Kidney epithelial cell (primary cell): ENCODE measurements around the gene FALEC. TPM values are rescaled to one million over a fixed set of nuclear protein-coding genes. Genes with fewer than 3 reads are reported as not detected.

Source experiments
- DNase-seq: peaks from one replicate; pipeline ENCODE4 v3.0.0-alpha.2; 2010; ENCODE audit warnings: low read depth
- H3K27me3 ChIP-seq: 2 replicates; pipeline ENCODE4 v1.6.0; 2011; ENCODE audit warnings: low read length; ENCODE audit not compliant: control insufficient read depth, insufficient read depth
- H3K36me3 ChIP-seq: 2 replicates; pipeline ENCODE4 v1.5.1; 2011; ENCODE audit warnings: low read length; ENCODE audit not compliant: control insufficient read depth, insufficient read depth
- H3K4me3 ChIP-seq: 2 replicates; pipeline ENCODE4 v1.5.1; 2011; ENCODE audit warnings: low read depth, mild to moderate bottlenecking, control low read depth, low read length
- CTCF ChIP-seq: IDR thresholded peaks from 2 replicates; pipeline ENCODE4 v1.5.1; 2011; ENCODE audit warnings: mild to moderate bottlenecking, moderate library complexity, low read length, control low read depth, inconsistent platforms; ENCODE audit not compliant: insufficient read depth, poor library complexity, severe bottlenecking
- total RNA-seq: library from RNA; depleted of rRNA; stranded (reverse); fragments of >200 nt; gene quantifications from 2 replicates; pipeline ENCODE4 v1.2.3, GENCODE V29; 2015

Gene FALEC
- total RNA-seq, 1 donor from 2014 or later, result not detected

DNA sequence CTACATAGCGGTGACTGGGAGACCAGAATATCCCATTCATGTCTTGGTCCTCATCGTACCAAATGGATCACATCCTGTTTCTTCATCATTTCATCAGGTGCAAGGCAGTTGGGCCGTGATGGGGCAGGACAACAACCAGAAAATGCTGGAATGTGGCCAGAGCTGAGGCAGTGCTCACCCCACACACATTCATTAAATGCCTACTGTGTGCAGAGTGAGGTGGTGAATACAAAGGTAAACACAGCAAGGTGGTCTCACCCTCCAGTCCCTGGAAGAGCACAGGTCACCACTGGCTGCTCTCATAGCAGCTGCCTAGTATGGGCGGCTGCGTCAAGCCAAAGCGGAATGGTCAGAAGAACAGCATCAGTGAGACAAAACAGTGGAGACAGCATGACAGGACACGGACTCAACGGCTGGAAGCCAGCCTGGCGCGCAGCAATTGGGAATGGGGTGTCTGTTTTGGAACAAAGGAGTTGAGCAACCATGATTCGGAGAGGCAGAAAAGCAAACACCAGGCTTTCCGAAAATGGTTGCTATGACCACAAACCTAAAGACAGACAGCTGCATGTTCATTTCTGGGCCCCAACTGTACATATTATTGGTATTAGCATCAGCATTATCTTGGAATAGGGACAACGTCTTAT is 28.1 kb downstream of the FALEC start:
- no peak for TF ChIP-seq CTCF
- Histone ChIP-seq H3K36me3 (no peaks in the 10 kb centered on the region), H3K4me3 (no peak overlapping the region), H3K27me3 (no peaks in the 10 kb centered on the region)
- DNase-seq, result no peak

GRCh38 chr1:150544204-150544603 is 28.7 kb downstream of the FALEC start:
- DNase-seq, result no peak
- TF ChIP-seq CTCF, result no peak
- H3K4me3 ChIP-seq, result no peak overlapping the region
- H3K36me3 ChIP-seq, result no peaks in the 10 kb centered on the region
- H3K27me3 ChIP-seq, result no peaks in the 10 kb centered on the region

DNA sequence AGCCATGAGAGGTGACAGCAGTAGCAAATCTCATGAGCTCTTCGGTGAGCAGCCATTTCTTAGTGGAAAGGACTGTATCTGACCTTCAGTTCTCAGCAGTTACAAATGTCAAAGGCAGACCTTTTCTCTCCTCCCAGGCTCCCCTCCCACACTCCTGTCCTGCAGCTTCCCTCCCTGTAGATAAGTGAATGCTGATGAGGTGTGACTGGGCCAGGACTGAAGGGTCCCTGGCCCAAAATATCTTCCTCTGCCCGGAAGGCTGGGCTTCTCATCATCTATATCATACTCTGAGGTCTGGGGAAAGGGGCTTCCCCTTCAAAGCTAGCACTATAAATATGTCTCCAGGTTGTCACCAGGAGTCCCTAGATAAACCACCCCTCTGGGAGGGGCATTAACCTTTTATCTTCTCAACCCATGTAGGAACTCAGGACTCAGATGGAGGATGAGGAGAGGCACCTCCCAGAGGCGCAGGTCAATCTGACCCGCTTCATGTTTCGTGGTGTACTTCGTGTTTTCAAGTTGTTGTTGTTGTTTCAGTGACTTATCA is 30.0 kb downstream of the FALEC start:
- DNase-seq, result no peak
- no peak for TF ChIP-seq CTCF
- Histone ChIP-seq H3K4me3 (no peak overlapping the region), H3K27me3 (peaks cover 3% of the 10 kb centered on the region), H3K36me3 (no peaks in the 10 kb centered on the region)

- no peak overlapping the region for H3K4me3 ChIP-seq
- H3K27me3 ChIP-seq, result peaks cover 3% of the 10 kb centered on the region
- DNase-seq, result no peak
- H3K36me3 ChIP-seq, result no peaks in the 10 kb centered on the region
- TF ChIP-seq CTCF, result no peak
These were observed 30.9 kb downstream of the FALEC start for GRCh38 chr1:150546294-150546937.

DNA sequence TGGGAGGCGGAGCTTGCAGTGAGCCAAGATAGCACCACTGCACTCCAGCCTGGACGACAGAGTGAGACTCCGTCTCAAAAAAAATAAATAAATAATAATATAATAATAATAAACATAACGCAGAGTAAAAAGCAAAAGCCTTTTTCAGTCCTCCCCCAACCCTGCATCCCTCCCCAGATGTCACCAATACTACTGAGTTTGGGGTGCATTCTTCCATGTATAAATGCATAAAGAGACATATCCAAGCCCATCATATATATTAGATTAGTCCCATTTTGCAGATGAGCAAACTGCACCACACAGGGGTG is 32.7 kb downstream of the FALEC start:
- peaks cover 3% of the 10 kb centered on the region for H3K27me3 ChIP-seq
- H3K36me3 ChIP-seq, result no peaks in the 10 kb centered on the region
- no peak for TF ChIP-seq CTCF
- no peak for DNase-seq
- H3K4me3 ChIP-seq, result peak overlapping the region; percentile 45
